Heart right ventricle (tissue), 16 donors: Measurements from ENCODE around the gene NPLOC4. TPM values are rescaled to one million over a fixed set of nuclear protein-coding genes. Genes with fewer than 3 reads are reported as not detected.

ENCODE experiments used
- ATAC-seq, 8 donors: fragments of 200-7000 bp; cut with Tn5 transposase; one replicate each; pipeline ENCODE4 v1.9.1; 2020; ENCODE audit warnings: mild to moderate bottlenecking in 8 of 8, moderate library complexity in 8 of 8, moderate number of reproducible peaks in 1 of 8
- DNase-seq, 2 donors: peaks; one replicate each; pipeline ENCODE4 v3.0.0-alpha.2; 2020
- H3K27ac ChIP-seq, 10 donors: fragments of 200-600 bp; sonication (generic) in 2 of 10; one replicate each; pipeline versions ENCODE4 v1.5.0 to v1.8.0; 2020 to 2022; ENCODE audit warnings: mild to moderate bottlenecking in 3 of 10
- H3K27me3 ChIP-seq, 7 donors: fragments of 200-600 bp; one replicate each; pipeline ENCODE4 v1.8.0; 2021 to 2022; ENCODE audit warnings: mild to moderate bottlenecking in 2 of 7
- H3K36me3 ChIP-seq, 9 donors: fragments of 200-600 bp; sonication (generic) in 1 of 9; one replicate each; pipeline versions ENCODE4 v1.5.0 to v1.8.0; 2020 to 2022; ENCODE audit warnings: mild to moderate bottlenecking in 2 of 9
- H3K4me1 ChIP-seq, 9 donors: fragments of 200-600 bp; sonication (generic) in 1 of 9; one replicate each; pipeline versions ENCODE4 v1.5.0 to v1.8.0; 2020 to 2022; ENCODE audit warnings: mild to moderate bottlenecking in 4 of 9
- H3K4me3 ChIP-seq, 10 donors: fragments of 200-600 bp; sonication (generic) in 2 of 10; one replicate each; pipeline versions ENCODE4 v1.5.0 to v1.8.0; 2020 to 2022; ENCODE audit warnings: mild to moderate bottlenecking in 7 of 10, moderate library complexity in 2 of 10
- H3K9me3 ChIP-seq, 11 donors: fragments of 200-600 bp in 10 of 11; sonication (generic) in 2 of 11; one replicate each; pipeline versions ENCODE4 v1.5.0 to v1.8.0; 2013 to 2022; ENCODE audit warnings: mild to moderate bottlenecking in 2 of 11, control low read depth in 1 of 11, moderate library complexity in 1 of 11
- CTCF ChIP-seq, 9 donors: fragments of 200-600 bp; sonication (generic) in 2 of 9; IDR thresholded peaks; one replicate each; pipeline versions ENCODE4 v1.5.0 to v1.8.0; 2021 to 2022; ENCODE audit warnings: antibody characterized with exemption in 9 of 9, mild to moderate bottlenecking in 5 of 9, moderate library complexity in 1 of 9
- WGBS, 2 donors: extraction: QIAGEN DNeasy Blood & Tissue Kit; methylation state at CpG; one replicate each; pipeline ENCODE4 v1.1.7; 2013; ENCODE audit warnings: inconsistent platforms in 1 of 2; 5-methylcytosine and 5-hydroxymethylcytosine counted together
- intact Hi-C, 10 donors: fragments of 100-400 bp; cut with DNase I; formaldehyde crosslinking; loops; one replicate each; pipeline versions ENCODE4 v1.11.1 to v1.14.2; 2022
- polyA plus RNA-seq, 2 donors: library from polyadenylated mRNA; stranded (reverse); fragments of 200-250 nt; gene quantifications; one replicate each; pipeline ENCODE4 v1.2.3, GENCODE V29; 2013
- total RNA-seq, 10 donors: library from RNA; stranded (reverse); fragmentation: NEBNext Ultra II Directional in 3 of 10; extraction: Animal tissue kit (Norgen Biotek cat#: 25700) in 3 of 10; gene quantifications; one replicate each; pipeline versions ENCODE4 v1.2.1 to v1.2.4, GENCODE V29; 2021 to 2023
- donor health status: Arrhythmogenic right ventricular cardiomyopathy.
- donor health status: ischemic (EF 13 %, LVEDD 7.1; RV severe dilation, severe dysfunction).
- donor health status: healthy with polysubstance abuse.
- donor health status: DM: no; HTN: yes; CAD: no.
- donor health status: DM: no; HTN: no; CAD: no.
- donor health status: ischemic (EF 25% LVEDD 6.9; RV normal size, moderate dysfunction).
- donor health status: ischemic (EF 25% LVEDD 5.7; RV mildly dilated, moderate dysfunction).
- donor health status: healthy.
- donor health status: DM: yes; HTN: yes; CAD: no.
- donor health status: Ischemic cardiomyopathy.
- donor health status: ischemic (EF 35%, LVEDD 5.7; RV mildly dilated, moderate dysfunction).
- donor health status: nonischemic (EF 11% LVEDD 7.7; RV severe dilation, severe dysfunction).
- donor health status: DM: yes; HTN: yes; CAD: no.
- donor health status: PGD.
- donor health status: ischemic (EF 29% LVEDD 5.4; RV normal size, mild dysfunction).
- donor health status: nonischemic (EF 23%, LVEDD 6.1; RV moderate dilation, normal function).

Gene NPLOC4
- total and polyA plus RNA-seq, 12 donors: 30.7 to 115 (median 95.2) TPM

- ATAC-seq (no peak), DNase-seq (peak in 1 of 2 donors; percentile 5)
- no peak for TF ChIP-seq CTCF (IDR thresholded peaks at IDR 0.05)
- no peak overlapping the region for H3K4me3 ChIP-seq
- WGBS, 2 donors: 85 to 88% methylated on average over 21 of the region's 21 CpGs
- H3K36me3 ChIP-seq: no peaks in the 10 kb centered on the region
- peaks cover 0 to 72% (median 63%) of the 10 kb centered on the region in 7 donors for H3K27me3 ChIP-seq
- H3K9me3 ChIP-seq: no peaks in the 10 kb centered on the region
- intact Hi-C loops: no loop called here
- peaks cover 0 to 15% (median 5%) of the 10 kb centered on the region in 9 donors for H3K4me1 ChIP-seq
- H3K27ac ChIP-seq: no peak overlapping the region
Observed at GRCh38 chr17:81526662-81527571, 110.0 kb downstream of the NPLOC4 start.

DNA sequence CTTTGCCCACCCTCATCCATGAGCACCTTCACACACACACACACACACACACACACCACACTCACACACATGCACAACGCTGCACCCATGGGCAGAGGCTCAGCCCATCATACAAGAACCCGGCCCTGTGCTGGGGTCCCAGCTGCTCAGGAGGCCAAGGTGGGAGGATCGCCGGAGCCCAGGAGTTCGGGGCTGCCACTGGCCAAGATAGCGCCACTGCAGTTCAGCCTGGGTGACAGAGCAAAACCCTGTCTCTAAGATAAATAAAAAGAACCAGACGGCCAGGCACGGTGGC is 112.1 kb downstream of the NPLOC4 start:
- Histone ChIP-seq H3K36me3 (no peaks in the 10 kb centered on the region), H3K4me1 (peaks cover under 1 to 18% (median 5%) of the 10 kb centered on the region in 9 donors), H3K27ac (no peak overlapping the region), H3K9me3 (no peaks in the 10 kb centered on the region), H3K27me3 (peaks cover 0 to 73% (median 63%) of the 10 kb centered on the region in 7 donors), H3K4me3 (no peak overlapping the region)
- DNase-seq: peak in 1 of 2 donors; percentile 5
- 77 to 91% methylated on average over 8 of the region's 8 CpGs for WGBS, 2 donors
- ATAC-seq: no peak
- intact Hi-C loops: no loop called here
- no peak for TF ChIP-seq CTCF (IDR thresholded peaks at IDR 0.05)

DNA sequence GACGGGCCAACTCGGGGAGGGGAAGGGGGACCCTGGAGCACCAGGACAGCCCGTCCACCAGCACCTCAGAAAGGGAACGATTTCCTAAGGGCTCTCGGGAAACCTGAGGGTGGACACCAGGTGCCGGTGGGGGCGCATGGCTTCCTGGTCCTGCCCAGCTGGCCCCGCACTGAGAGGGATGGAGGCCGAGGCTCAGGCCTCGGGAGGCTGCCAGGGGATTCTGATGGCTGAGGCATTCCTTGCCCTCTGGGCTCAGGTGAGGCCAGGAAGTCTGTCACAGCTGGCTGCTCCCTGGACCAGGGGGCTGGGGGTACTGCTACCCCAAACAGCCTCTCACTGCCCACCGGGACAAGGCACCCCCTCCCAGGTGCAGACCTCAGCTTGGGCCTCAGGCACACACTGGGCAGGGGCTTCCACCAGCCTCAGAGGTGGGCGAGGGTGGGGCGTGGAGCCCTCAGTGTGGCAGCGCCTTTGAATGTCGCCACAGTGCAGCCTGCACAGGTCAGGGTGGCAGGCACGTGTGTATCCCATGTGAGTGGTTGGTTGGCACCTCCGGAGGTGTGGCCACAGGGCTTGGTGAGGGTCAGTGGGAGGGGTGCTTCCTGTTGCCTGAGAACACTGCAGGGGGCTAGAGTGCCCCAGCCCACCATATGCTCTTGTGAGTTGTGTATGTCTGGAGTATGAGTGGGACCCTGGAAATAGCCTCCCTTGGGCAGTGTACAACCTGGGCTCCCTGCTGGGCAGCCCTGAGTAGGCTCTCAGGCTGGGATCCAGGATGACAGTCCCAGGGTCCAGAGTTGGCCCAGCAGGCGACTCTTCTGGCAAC is 112.7 kb downstream of the NPLOC4 start:
- H3K9me3 ChIP-seq: no peaks in the 10 kb centered on the region
- no peak overlapping the region for H3K27ac ChIP-seq
- H3K4me1 ChIP-seq: peaks cover 6 to 24% (median 10%) of the 10 kb centered on the region in 9 donors
- intact Hi-C loops: no loop called here
- no peak for TF ChIP-seq CTCF (IDR thresholded peaks at IDR 0.05)
- ATAC-seq (no peak), DNase-seq (peak in 1 of 2 donors; percentile 8)
- H3K36me3 ChIP-seq: no peaks in the 10 kb centered on the region
- H3K4me3 ChIP-seq: no peak overlapping the region
- peaks cover 0 to 73% (median 60%) of the 10 kb centered on the region in 7 donors for H3K27me3 ChIP-seq
- WGBS, 2 donors: 73 to 79% methylated on average over 18 of the region's 18 CpGs

- no peak overlapping the region for H3K27ac ChIP-seq
- intact Hi-C loops: no loop called here
- WGBS, 2 donors: 24 to 29% methylated on average over 17 of the region's 17 CpGs
- H3K4me1 ChIP-seq: peaks cover 13 to 31% (median 18%) of the 10 kb centered on the region in 9 donors
- H3K9me3 ChIP-seq: no peaks in the 10 kb centered on the region
- H3K27me3 ChIP-seq: peaks cover 0 to 68% (median 52%) of the 10 kb centered on the region in 7 donors
- ATAC-seq (peak; percentile 9 to 68 (median 40)), DNase-seq (peak in 1 of 2 donors; percentile 32)
- H3K36me3 ChIP-seq: no peaks in the 10 kb centered on the region
- no peak overlapping the region for H3K4me3 ChIP-seq
- TF ChIP-seq CTCF (IDR thresholded peaks at IDR 0.05): peak in 2 of 9 donors; percentile 1 to 16
Observed at GRCh38 chr17:81523402-81524038, 113.4 kb downstream of the NPLOC4 start.
